GM18507 (cell line): Measurements from ENCODE around the gene SMC4.

ENCODE experiments used
- DNase-seq: peaks from one replicate; pipeline ENCODE4 v3.0.0; 2011; ENCODE audit warnings: low read depth; ENCODE audit not compliant: insufficient read length; ENCODE audit errors: extremely low spot score
- FAIRE-seq: peaks from 2 replicates; lab custom pipeline; 2011; peaks lifted over from hg19 to GRCh38; lab: Jason Lieb, UNC

SMC4 gene

DNA sequence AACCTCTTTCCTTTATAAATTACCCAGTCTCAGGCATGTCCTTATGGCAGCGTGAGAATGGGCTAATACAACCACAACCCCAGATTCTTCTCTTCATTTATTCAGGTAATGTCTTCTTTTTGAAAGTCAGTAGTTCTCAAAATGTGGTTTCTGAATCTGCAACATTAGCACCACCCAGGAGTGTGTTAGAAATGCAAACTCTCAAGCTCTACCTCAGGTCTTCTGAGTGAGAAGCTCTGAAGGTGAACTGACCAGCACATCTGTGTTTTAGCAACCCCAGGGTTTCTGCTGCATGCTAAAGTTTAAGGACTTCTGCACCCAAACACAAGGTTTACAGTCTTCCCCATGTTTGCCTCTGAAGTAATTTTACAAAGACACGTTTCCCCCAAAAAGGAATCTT is 72.4 kb downstream of the SMC4 start:
- no peak for FAIRE-seq
- DNase-seq = no peak

DNA sequence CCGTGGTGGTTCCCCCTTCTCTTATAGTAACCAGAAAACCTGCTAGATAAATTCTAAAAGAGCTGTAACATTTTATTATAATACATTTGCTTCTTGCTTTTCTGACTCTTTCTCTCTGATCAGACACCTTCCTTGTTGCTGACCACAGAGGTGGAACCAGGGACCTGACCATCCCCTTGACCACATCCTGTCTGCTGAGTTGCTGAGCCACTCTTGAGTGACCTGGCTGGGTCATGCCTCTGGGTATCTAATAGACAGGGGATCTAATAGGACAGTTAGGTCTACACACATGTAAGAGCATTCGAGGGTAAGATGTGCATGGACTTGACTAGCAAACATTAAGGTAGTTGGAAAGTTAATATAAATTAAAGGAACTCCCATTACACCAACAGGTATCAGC is 72.9 kb downstream of the SMC4 start:
- FAIRE-seq (no peak), DNase-seq (no peak)

DNA sequence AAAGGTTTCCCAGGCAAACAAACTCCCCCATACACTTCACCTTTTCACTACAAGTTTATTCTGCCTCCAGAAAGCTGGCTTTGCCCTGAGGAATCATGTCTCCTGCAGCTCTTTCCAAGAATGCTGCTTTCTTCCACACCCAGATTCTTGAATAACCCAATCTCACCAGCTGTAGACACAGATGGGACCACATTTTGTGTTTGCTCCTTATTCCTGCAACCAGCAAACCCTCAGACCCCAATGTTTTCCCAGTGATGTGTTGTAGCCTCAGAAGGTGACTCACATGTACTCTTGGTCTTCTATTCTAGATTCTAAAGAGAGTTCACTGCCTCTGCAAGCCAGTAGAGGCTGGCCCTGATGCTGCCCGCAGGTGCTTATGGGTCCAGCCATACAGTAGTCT is 73.8 kb downstream of the SMC4 start:
- DNase-seq = no peak
- no peak for FAIRE-seq

DNA sequence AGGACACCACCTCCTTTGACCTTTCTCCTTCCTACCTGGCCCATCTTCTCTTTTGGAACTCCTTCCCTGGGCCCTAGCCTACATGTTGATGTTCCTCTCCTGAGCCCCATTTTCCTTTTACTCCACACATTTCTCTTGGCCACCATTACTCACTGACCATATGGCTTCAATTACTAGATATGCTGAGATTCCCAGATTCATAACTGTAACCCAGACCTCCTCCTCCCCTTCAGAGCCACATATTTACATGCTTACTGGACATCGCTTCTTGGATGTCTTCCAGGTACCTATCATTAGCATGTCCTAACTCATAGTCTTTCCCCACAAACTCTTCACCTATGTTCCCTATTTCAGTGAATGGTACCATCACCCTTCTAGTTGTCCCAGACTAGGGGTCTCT is 74.5 kb downstream of the SMC4 start:
- FAIRE-seq = no peak
- no peak for DNase-seq

DNA sequence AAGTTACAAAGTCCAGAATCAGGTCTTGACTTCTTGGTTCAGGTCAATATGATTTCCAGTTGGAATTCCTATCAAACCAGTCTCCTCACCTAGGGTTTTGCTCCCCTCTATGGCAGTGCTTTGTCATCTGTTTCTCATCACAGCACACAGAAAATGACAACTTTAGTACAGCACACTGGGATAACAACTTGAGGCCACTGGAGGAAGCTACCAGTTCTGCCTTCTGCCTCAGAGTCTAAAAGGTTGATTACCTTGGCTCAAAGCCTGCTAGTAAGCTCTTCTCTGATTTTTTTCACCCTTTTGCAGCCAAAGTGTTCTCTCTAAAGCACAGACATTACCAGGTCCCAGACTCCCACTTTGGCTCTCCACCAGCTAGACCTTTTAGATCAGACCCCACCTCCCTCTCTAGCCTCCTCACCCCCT is 75.0 kb downstream of the SMC4 start:
- DNase-seq (no peak), FAIRE-seq (no peak)

DNA sequence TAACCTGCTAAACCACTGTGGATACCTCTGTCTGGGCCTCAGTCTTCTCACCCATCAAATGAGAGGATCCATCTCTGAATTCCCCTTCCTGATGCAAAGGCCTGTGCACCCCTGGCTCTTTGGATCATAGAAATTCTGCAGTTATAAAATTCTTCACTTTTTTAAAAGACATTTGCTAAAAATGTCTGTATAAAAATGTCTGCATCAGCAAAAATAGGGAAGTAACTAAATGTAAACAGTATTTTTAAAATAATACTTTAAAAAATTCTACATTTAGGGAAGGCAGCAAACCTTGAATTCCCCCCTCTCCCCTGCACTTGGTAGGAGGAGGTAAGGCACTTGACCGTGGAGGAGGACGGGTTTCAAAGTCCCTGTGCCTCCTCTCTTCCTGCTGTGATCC is 75.7 kb downstream of the SMC4 start:
- no peak for DNase-seq
- no peak for FAIRE-seq

DNA sequence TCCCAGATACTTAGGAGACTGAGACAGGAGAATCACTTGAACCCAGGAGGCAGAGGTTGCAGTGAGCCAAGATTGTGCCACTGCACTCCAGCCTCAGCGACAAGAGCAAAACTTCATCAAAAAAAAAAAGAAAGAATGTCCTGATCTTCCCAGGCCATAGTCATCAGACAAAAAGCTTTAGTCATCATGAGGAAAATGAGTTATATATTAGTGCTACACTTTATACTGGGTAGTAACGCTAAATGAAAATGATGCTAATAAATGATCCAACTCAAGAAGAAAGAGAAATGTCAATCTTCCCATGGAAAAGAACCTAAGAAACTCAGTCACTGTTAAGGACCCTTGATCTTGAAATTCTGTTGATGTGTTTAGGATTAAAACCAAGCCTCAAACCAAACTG is 76.4 kb downstream of the SMC4 start:
- FAIRE-seq (no peak), DNase-seq (no peak)

DNA sequence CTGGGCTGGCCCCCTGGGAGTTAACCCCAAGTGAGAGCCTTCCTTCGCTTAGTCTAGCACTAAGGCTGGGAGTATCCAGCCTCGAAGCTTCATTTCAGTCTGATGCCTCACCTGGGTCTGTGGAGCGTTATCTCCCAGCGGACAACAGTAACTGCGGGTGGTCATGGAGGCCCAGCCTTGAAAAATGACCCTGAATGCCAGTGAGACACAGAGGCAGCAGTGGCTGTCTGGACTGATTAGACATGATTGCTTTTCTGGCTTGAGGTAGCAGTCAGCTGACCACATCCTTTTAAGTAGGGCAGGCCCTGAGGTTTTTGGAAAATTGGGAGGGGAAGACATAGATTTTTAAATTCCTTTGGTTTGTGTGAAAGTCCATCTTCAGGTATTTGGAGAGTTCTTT is 78.3 kb downstream of the SMC4 start:
- DNase-seq (no peak), FAIRE-seq (no peak)

DNA sequence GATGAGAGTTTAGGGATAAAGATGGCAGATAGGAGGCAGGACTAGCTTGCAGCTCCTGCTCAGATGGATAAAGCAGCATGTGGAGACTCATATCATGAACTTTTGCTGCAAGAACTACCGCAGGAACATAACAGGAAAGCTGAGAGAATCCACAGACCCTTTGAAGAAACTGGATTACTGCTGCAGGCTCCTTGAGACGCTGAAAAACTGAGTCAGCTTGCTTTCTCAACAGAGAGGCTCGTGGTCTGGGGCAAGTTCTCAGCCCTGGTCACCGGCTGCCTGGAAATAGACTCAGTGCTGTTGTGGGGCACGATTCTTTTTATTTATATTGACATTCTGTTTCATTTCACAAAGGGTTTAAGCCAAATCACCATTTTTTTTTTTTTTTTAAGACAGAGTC is 78.9 kb downstream of the SMC4 start:
- FAIRE-seq = no peak
- DNase-seq = no peak

DNA sequence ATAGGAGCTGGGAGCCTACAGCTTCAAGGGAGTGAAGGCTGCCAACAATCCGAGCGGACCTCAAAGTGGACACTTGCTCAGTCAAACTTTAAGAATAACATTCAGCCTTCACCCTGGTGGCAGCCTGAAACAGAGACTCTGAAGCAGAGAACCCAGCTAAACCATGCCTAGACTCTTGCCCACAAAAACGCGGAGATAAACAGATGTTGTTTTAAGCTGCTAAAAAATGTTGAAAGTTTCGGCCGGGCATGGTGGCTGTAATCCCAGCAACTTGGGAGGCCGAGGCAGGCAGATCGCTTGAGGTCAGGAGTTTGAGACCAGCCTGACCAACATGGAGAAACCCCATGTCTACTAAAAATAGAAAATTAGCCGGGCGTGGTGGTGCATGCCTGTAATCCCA is 79.9 kb downstream of the SMC4 start:
- no peak for FAIRE-seq
- DNase-seq = no peak

DNA sequence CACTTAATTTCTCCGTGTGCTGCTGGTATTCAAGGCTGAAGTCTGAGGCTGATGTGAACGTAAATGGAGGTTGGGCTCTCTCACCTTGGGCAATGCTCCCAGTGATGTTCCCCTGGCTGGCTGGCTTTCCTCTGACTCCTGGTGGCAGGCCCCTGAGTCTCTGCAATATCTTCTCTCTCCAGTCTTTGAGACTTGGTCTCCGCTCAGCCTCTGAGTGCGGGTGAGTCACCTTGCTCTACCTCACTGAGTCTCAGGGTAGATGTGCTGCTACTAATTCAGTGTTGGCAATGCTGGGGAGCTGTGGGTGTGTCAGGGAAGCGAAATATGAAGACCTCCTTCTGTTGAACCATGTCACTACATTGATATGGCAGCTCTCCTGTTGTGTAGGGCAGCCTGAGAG is 81.5 kb downstream of the SMC4 start:
- FAIRE-seq (no peak), DNase-seq (no peak)

DNA sequence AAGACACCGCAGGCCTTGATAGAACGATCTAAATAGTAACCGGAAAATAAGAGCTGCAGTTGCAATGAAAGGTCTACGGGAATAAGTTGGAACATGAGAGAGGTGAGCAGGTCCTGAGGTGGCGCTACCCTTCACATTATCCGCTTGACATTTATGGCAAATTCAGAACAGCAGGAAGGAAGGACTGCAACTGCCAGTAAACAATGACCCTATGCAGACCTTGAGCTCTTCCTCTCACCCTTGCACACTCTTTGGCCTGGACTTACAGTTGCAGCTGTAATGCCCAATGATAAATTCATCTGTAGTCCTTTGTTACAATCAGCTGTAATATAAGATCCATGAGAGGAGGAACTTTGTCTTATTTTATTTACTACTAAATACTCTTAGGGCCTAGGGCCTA is 82.4 kb downstream of the SMC4 start:
- FAIRE-seq = no peak
- DNase-seq = no peak

DNA sequence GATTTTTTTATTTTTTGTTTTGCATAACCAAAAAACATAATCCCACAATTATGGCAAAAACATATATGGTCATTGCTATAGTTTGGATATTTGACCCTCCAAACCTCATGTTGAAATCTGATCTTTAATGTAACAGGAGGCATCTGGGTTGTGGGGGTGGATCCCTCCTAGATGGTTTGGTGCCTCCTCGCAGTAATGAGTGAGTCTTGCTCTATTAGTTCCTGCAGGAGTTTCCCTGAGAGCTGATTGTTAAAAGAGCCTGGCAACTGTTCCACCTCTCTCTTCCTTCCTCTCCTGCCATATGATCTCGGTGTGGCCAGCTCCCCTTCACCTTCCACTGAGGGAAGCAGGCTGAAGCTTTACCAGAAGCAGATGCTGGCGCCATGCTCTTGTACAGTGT is 83.3 kb downstream of the SMC4 start:
- FAIRE-seq = no peak
- DNase-seq = no peak
